ENCODE measurements around the gene TP73. TPM values are rescaled to one million over a fixed set of nuclear protein-coding genes. Genes with fewer than 3 reads are reported as not detected.

Gene TP73
- total RNA-seq, 1 experiment from 2014 or later = 19.2 TPM

GRCh38 chr1:3736708-3737107 is 84.4 kb downstream of the TP73 start:
- Histone ChIP-seq H3K27ac (ENCODE audit: low read depth, low read length) (no peak overlapping the region), H3K9me3 (ENCODE audit: control insufficient read depth in 1 of 2, insufficient read depth in 1 of 2, low read depth in 1 of 2, low read length in 2 of 2) (no peaks in the 10 kb centered on the region), H3K4me2 (ENCODE audit: low read length) (no peak overlapping the region), H2AFZ (ENCODE audit: low read depth, low read length, poor library complexity, severe bottlenecking) (no peak overlapping the region), H3K9ac (ENCODE audit: low read length) (no peak overlapping the region), H3K27me3 (ENCODE audit: insufficient read depth, low read length) (no peaks in the 10 kb centered on the region), H3K9me2 (ENCODE audit: insufficient read depth) (no peaks in the 10 kb centered on the region), H3K4me1 (ENCODE audit: control insufficient read depth in 1 of 2, insufficient read depth in 2 of 2, low read length in 2 of 2) (no peaks in the 10 kb centered on the region), H4K20me1 (ENCODE audit: insufficient read depth) (no peaks in the 10 kb centered on the region), H3K36me3 (ENCODE audit: control insufficient read depth in 1 of 2, insufficient read depth in 2 of 2, low read length in 2 of 2) (no peaks in the 10 kb centered on the region), H3K79me2 (ENCODE audit: insufficient read depth, low read length) (no peaks in the 10 kb centered on the region), H3K4me3 (replicated peaks in 1 of 2; ENCODE audit: low read depth in 1 of 2, low read length in 2 of 2) (no peak overlapping the region)
- ChIA-PET RAD21 (ENCODE audit: low non-redundant PET in 1 of 2, low total read pairs in 2 of 2, uncharacterized antibody in 2 of 2, unreplicated experiment in 2 of 2) (no interaction called here), POLR2A (no interaction called here), CTCF (no interaction called here)
- no TSS peak for BruUV-seq (replicated peaks)
- ATAC-seq (no peak), DNase-seq (ENCODE audit: low read depth, low spot score) (no peak)
- TF ChIP-seq MAX (IDR thresholded peaks at IDR 0.05) (no peak), ATF3 (IDR thresholded peaks at IDR 0.05) (no peak), EZH2 (IDR thresholded peaks at IDR 0.05) (no peak), CTCF (IDR thresholded peaks at IDR 0.05 in 2 of 3, conservative IDR thresholded peaks at IDR 0.05 in 1 of 3; ENCODE audit: borderline replicate concordance in 1 of 3, insufficient read depth in 1 of 3, low read depth in 2 of 3, low read length in 2 of 3) (no peak), EZH2phosphoT487 (IDR thresholded peaks at IDR 0.05; ENCODE audit: borderline replicate concordance) (no peak), RAD21 (IDR thresholded peaks at IDR 0.05; ENCODE audit: low read depth) (no peak), ZFX (IDR thresholded peaks at IDR 0.05) (no peak), ZBTB33 (IDR thresholded peaks at IDR 0.05; ENCODE audit: extremely low read depth, insufficient replicate concordance, low read length) (no peak), SIN3A (IDR thresholded peaks at IDR 0.05; ENCODE audit: low read depth) (no peak), FOSL1 (IDR thresholded peaks at IDR 0.05; ENCODE audit: low read depth) (no peak)
- intact Hi-C loops (cut with micrococcal nuclease) = no loop called here
